Upper lobe of right lung (tissue), 1 donor: ENCODE data around the gene GDPD5. TPM values are rescaled to one million over a fixed set of nuclear protein-coding genes. Genes with fewer than 3 reads are reported as not detected.

Source experiments
- ATAC-seq: fragments of 200-7000 bp; cut with Tn5 transposase; one replicate; pipeline ENCODE4 v1.9.1; 2020; ENCODE audit warnings: mild to moderate bottlenecking, moderate library complexity
- DNase-seq: peaks from one replicate; pipeline ENCODE4 v3.0.0-alpha.2; 2020
- H3K27ac ChIP-seq: fragments of 200-600 bp; one replicate; pipeline ENCODE4 v1.8.0; 2022
- H3K27me3 ChIP-seq: fragments of 200-600 bp; one replicate; pipeline ENCODE4 v1.8.0; 2022; ENCODE audit warnings: mild to moderate bottlenecking
- H3K36me3 ChIP-seq: fragments of 200-600 bp; one replicate; pipeline ENCODE4 v1.8.0; 2022
- H3K4me1 ChIP-seq: fragments of 200-600 bp; one replicate; pipeline ENCODE4 v1.8.0; 2022
- H3K4me3 ChIP-seq: fragments of 200-600 bp; one replicate; pipeline ENCODE4 v1.8.0; 2022; ENCODE audit warnings: mild to moderate bottlenecking
- H3K9me3 ChIP-seq: fragments of 200-600 bp; one replicate; pipeline ENCODE4 v1.8.0; 2022
- CTCF ChIP-seq: fragments of 200-600 bp; IDR thresholded peaks from one replicate; pipeline ENCODE4 v1.8.0; 2022; ENCODE audit warnings: antibody characterized with exemption
- intact Hi-C: fragments of 100-400 bp; cut with DNase I; formaldehyde crosslinking; loops from one replicate; pipeline ENCODE4 v1.11.0; 2022
- total RNA-seq: library from RNA; stranded (reverse); fragmentation: NEBNext Ultra II Directional; extraction: Animal tissue kit (Norgen Biotek cat#: 25700); gene quantifications from one replicate; pipeline ENCODE4 v1.2.1, GENCODE V29; 2021
- donor health status: DM: no; HTN: yes; CAD: no; lungs with severe emphysema.

GDPD5 gene
- total RNA-seq, 1 donor from 2014 or later, result 19.3 TPM

- DNase-seq (no peak), ATAC-seq (no peak)
- Histone ChIP-seq H3K27me3 (no peaks in the 10 kb centered on the region), H3K27ac (no peak overlapping the region), H3K36me3 (no peaks in the 10 kb centered on the region), H3K4me3 (no peak overlapping the region), H3K9me3 (no peaks in the 10 kb centered on the region), H3K4me1 (peaks cover 2% of the 10 kb centered on the region)
- intact Hi-C loops, result no loop called here
- no peak for TF ChIP-seq CTCF
Measured at GRCh38 chr11:75490221-75491181, 35.2 kb downstream of the GDPD5 start.

- Histone ChIP-seq H3K27ac (no peak overlapping the region), H3K4me1 (peaks cover 2% of the 10 kb centered on the region), H3K27me3 (no peaks in the 10 kb centered on the region), H3K4me3 (no peak overlapping the region), H3K9me3 (no peaks in the 10 kb centered on the region), H3K36me3 (no peaks in the 10 kb centered on the region)
- DNase-seq (no peak), ATAC-seq (no peak)
- TF ChIP-seq CTCF, result no peak
- intact Hi-C loops, result no loop called here
Measured at GRCh38 chr11:75487365-75487764, 38.4 kb downstream of the GDPD5 start.

GRCh38 chr11:75485742-75486141, 40.0 kb downstream of the GDPD5 start:
- Histone ChIP-seq H3K4me3 (no peak overlapping the region), H3K27me3 (no peaks in the 10 kb centered on the region), H3K9me3 (no peaks in the 10 kb centered on the region), H3K36me3 (no peaks in the 10 kb centered on the region), H3K27ac (no peak overlapping the region), H3K4me1 (no peaks in the 10 kb centered on the region)
- DNase-seq, result no peak
- no peak for TF ChIP-seq CTCF
- no peak for ATAC-seq
- intact Hi-C loops, result no loop called here

- Histone ChIP-seq H3K4me1 (no peaks in the 10 kb centered on the region), H3K27me3 (no peaks in the 10 kb centered on the region), H3K36me3 (no peaks in the 10 kb centered on the region), H3K27ac (no peak overlapping the region), H3K9me3 (no peaks in the 10 kb centered on the region), H3K4me3 (no peak overlapping the region)
- DNase-seq (no peak), ATAC-seq (no peak)
- intact Hi-C loops, result no loop called here
- TF ChIP-seq CTCF, result no peak
Measured at GRCh38 chr11:75482931-75483469, 42.7 kb downstream of the GDPD5 start.

- DNase-seq, result no peak
- Histone ChIP-seq H3K27me3 (no peaks in the 10 kb centered on the region), H3K9me3 (no peaks in the 10 kb centered on the region), H3K36me3 (no peaks in the 10 kb centered on the region), H3K27ac (no peak overlapping the region), H3K4me3 (no peak overlapping the region), H3K4me1 (peaks cover 2% of the 10 kb centered on the region)
- TF ChIP-seq CTCF, result no peak
- ATAC-seq, result no peak
- intact Hi-C loops, result no loop called here
Measured at GRCh38 chr11:75481922-75482606, 43.7 kb downstream of the GDPD5 start.
